Neural progenitor cell (in vitro differentiated cells): ENCODE measurements around the gene RNF166.

Experiments
- EZH2 ChIP-seq: fragments of 200-600 bp; sonication (generic); IDR thresholded peaks from 2 replicates; pipeline ENCODE4 v1.6.1; 2017; ENCODE audit warnings: antibody characterized with exemption, mild to moderate bottlenecking, moderate library complexity
- EZH2phosphoT487 ChIP-seq: fragments of 200-600 bp; sonication (generic); IDR thresholded peaks from 2 replicates; pipeline ENCODE4 v1.6.1; 2017; ENCODE audit warnings: antibody characterized with exemption
- TF ChIP-seq, protein P1 (sequence below): fragments of 200-600 bp; sonication (generic); IDR thresholded peaks from 2 replicates; pipeline ENCODE4 v1.5.1; 2017; ENCODE audit warnings: antibody characterized with exemption, mild to moderate bottlenecking

GRCh38 chr16:88723507-88723887, 17.3 kb upstream of the RNF166 start:
- TF ChIP-seq, protein P1, sequence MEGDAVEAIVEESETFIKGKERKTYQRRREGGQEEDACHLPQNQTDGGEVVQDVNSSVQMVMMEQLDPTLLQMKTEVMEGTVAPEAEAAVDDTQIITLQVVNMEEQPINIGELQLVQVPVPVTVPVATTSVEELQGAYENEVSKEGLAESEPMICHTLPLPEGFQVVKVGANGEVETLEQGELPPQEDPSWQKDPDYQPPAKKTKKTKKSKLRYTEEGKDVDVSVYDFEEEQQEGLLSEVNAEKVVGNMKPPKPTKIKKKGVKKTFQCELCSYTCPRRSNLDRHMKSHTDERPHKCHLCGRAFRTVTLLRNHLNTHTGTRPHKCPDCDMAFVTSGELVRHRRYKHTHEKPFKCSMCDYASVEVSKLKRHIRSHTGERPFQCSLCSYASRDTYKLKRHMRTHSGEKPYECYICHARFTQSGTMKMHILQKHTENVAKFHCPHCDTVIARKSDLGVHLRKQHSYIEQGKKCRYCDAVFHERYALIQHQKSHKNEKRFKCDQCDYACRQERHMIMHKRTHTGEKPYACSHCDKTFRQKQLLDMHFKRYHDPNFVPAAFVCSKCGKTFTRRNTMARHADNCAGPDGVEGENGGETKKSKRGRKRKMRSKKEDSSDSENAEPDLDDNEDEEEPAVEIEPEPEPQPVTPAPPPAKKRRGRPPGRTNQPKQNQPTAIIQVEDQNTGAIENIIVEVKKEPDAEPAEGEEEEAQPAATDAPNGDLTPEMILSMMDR, result no peak
- TF ChIP-seq EZH2 (no peak), EZH2phosphoT487 (no peak)
